WTC11 (cell line): Measurements from ENCODE around the gene GOSR2. TPM values are rescaled to one million over a fixed set of nuclear protein-coding genes. Genes with fewer than 3 reads are reported as not detected.

ENCODE experiments used
- ATAC-seq: fragments of 200-7000 bp; cut with Tn5 transposase; 2 replicates; pipeline ENCODE4 v1.10.0; 2021; ENCODE audit warnings: mild to moderate bottlenecking, moderate library complexity
- CTCF ChIA-PET: fragments of 300-600 bp; sonication (Branson Sonifier 250); formaldehyde crosslinking; loops from one replicate; lab custom pipeline; 2021; ENCODE audit warnings: antibody characterized with exemption; lab: Charles Lee
- POLR2A ChIA-PET: fragments of 350-600 bp; sonication (Branson Sonifier 250); formaldehyde crosslinking; loops from one replicate; lab custom pipeline; 2021; ENCODE audit warnings: antibody characterized with exemption; lab: Charles Lee
- DNase-seq: peaks from one replicate; pipeline ENCODE4 v3.0.0; 2021; ENCODE audit warnings: low spot score
- H3K27ac Mint-ChIP-seq: 2 replicates; pipeline ENCODE4 v1.8.0; 2021; ENCODE audit warnings: mixed read lengths
- H3K27me3 Mint-ChIP-seq: 2 replicates; pipeline ENCODE4 v1.8.0; 2021; ENCODE audit warnings: low read depth, mild to moderate bottlenecking, moderate library complexity, mixed read lengths
- H3K36me3 Mint-ChIP-seq: 2 replicates; pipeline ENCODE4 v1.8.0; 2021; ENCODE audit warnings: mixed read lengths
- H3K4me1 Mint-ChIP-seq: 2 replicates; pipeline ENCODE4 v1.8.0; 2022; ENCODE audit warnings: mixed read lengths
- H3K4me3 Mint-ChIP-seq: 2 replicates; pipeline ENCODE4 v1.8.0; 2021; ENCODE audit warnings: mild to moderate bottlenecking, moderate library complexity, mixed read lengths
- H3K9me3 Mint-ChIP-seq: 2 replicates; pipeline ENCODE4 v1.8.0; 2021; ENCODE audit warnings: mixed read lengths
- CREM ChIP-seq: sonication (generic); formaldehyde crosslinking; IDR thresholded peaks from 2 replicates; pipeline ENCODE4 v1.8.1; 2022; ENCODE audit warnings: mild to moderate bottlenecking, missing genetic modification reagents, moderate library complexity
- ESRRA ChIP-seq: sonication (generic); formaldehyde crosslinking; IDR thresholded peaks from 2 replicates; pipeline ENCODE4 v1.8.1; 2022; ENCODE audit warnings: mild to moderate bottlenecking, missing genetic modification reagents, borderline replicate concordance
- FOXK1 ChIP-seq: sonication (generic); formaldehyde crosslinking; IDR thresholded peaks from 2 replicates; pipeline ENCODE4 v1.8.0; 2022; ENCODE audit warnings: mild to moderate bottlenecking, moderate library complexity, missing genetic modification reagents
- GABPB1 ChIP-seq: sonication (generic); formaldehyde crosslinking; IDR thresholded peaks from 2 replicates; pipeline ENCODE4 v1.8.1; 2023; ENCODE audit warnings: mild to moderate bottlenecking, missing genetic modification reagents
- MXD4 ChIP-seq: fragments of 250-450 bp; sonication (Bioruptor Pico); IDR thresholded peaks from 2 replicates; pipeline ENCODE4 v1.8.0; 2021; ENCODE audit warnings: mild to moderate bottlenecking, moderate library complexity, borderline replicate concordance
- RELA ChIP-seq: sonication (generic); formaldehyde crosslinking; IDR thresholded peaks from 2 replicates; pipeline ENCODE4 v1.8.1; 2022; ENCODE audit warnings: missing genetic modification reagents, mild to moderate bottlenecking, borderline replicate concordance
- TEAD1 ChIP-seq: sonication (generic); formaldehyde crosslinking; IDR thresholded peaks from 2 replicates; pipeline ENCODE4 v1.8.0; 2022; ENCODE audit warnings: mild to moderate bottlenecking, missing genetic modification reagents
- ZNF317 ChIP-seq: sonication (generic); formaldehyde crosslinking; IDR thresholded peaks from 2 replicates; pipeline ENCODE4 v1.8.1; 2023; ENCODE audit warnings: low read depth, mild to moderate bottlenecking, moderate library complexity, missing genetic modification reagents, borderline replicate concordance
- total RNA-seq: library from RNA; stranded (reverse); gene quantifications from 3 replicates; pipeline ENCODE4 v1.2.3, GENCODE V29; 2021
- TF ChIP-seq, protein P1 (sequence below): sonication (generic); formaldehyde crosslinking; IDR thresholded peaks from 2 replicates; pipeline ENCODE4 v1.8.0; 2023; ENCODE audit warnings: missing genetic modification reagents, mild to moderate bottlenecking, borderline replicate concordance
- TF ChIP-seq, protein P2 (sequence below): sonication (generic); formaldehyde crosslinking; IDR thresholded peaks from 2 replicates; pipeline ENCODE4 v1.8.1; 2023; ENCODE audit warnings: mild to moderate bottlenecking, moderate library complexity, missing genetic modification reagents
- TF ChIP-seq, protein P3 (sequence below): sonication (generic); formaldehyde crosslinking; IDR thresholded peaks from 2 replicates; pipeline ENCODE4 v1.8.0; 2022; ENCODE audit warnings: mild to moderate bottlenecking, missing genetic modification reagents
- TF ChIP-seq, protein P4 (sequence below): sonication (generic); formaldehyde crosslinking; IDR thresholded peaks from 2 replicates; pipeline ENCODE4 v1.8.1; 2022; ENCODE audit warnings: low read depth, mild to moderate bottlenecking, moderate library complexity, missing genetic modification reagents, borderline replicate concordance

GOSR2 gene
- total RNA-seq, 1 experiment from 2014 or later: 45.8 TPM

DNA sequence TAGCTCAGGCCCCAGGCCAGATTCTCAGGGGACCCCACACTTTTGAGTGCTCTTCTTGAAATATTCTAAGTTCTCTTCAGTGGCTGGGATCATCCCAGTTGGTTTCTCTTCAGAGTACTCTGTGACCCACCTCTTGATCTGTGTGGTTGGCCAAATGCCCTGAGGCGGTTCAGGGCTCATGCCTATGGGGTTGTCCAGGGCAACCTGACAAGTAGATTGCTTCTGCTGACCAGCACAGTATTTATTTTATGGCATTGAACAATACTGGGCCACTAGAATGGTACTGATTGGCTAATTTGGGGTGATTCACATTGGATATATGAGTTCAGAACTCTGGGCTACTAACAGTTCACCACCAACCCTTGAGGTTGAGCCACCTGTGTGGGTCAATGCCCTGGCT lies 7.4 kb upstream of the GOSR2 start:
- CTCF ChIA-PET: no interaction called here
- TF ChIP-seq, protein P1, sequence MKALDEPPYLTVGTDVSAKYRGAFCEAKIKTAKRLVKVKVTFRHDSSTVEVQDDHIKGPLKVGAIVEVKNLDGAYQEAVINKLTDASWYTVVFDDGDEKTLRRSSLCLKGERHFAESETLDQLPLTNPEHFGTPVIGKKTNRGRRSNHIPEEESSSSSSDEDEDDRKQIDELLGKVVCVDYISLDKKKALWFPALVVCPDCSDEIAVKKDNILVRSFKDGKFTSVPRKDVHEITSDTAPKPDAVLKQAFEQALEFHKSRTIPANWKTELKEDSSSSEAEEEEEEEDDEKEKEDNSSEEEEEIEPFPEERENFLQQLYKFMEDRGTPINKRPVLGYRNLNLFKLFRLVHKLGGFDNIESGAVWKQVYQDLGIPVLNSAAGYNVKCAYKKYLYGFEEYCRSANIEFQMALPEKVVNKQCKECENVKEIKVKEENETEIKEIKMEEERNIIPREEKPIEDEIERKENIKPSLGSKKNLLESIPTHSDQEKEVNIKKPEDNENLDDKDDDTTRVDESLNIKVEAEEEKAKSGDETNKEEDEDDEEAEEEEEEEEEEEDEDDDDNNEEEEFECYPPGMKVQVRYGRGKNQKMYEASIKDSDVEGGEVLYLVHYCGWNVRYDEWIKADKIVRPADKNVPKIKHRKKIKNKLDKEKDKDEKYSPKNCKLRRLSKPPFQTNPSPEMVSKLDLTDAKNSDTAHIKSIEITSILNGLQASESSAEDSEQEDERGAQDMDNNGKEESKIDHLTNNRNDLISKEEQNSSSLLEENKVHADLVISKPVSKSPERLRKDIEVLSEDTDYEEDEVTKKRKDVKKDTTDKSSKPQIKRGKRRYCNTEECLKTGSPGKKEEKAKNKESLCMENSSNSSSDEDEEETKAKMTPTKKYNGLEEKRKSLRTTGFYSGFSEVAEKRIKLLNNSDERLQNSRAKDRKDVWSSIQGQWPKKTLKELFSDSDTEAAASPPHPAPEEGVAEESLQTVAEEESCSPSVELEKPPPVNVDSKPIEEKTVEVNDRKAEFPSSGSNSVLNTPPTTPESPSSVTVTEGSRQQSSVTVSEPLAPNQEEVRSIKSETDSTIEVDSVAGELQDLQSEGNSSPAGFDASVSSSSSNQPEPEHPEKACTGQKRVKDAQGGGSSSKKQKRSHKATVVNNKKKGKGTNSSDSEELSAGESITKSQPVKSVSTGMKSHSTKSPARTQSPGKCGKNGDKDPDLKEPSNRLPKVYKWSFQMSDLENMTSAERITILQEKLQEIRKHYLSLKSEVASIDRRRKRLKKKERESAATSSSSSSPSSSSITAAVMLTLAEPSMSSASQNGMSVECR: no peak
- TF ChIP-seq, protein P2, sequence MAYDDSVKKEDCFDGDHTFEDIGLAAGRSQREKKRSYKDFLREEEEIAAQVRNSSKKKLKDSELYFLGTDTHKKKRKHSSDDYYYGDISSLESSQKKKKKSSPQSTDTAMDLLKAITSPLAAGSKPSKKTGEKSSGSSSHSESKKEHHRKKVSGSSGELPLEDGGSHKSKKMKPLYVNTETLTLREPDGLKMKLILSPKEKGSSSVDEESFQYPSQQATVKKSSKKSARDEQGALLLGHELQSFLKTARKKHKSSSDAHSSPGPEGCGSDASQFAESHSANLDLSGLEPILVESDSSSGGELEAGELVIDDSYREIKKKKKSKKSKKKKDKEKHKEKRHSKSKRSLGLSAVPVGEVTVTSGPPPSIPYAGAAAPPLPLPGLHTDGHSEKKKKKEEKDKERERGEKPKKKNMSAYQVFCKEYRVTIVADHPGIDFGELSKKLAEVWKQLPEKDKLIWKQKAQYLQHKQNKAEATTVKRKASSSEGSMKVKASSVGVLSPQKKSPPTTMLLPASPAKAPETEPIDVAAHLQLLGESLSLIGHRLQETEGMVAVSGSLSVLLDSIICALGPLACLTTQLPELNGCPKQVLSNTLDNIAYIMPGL (CRISPR knock-in tag): no peak
- no peak for TF ChIP-seq CREM
- H3K9me3 Mint-ChIP-seq: peaks cover 7% of the 10 kb centered on the region
- ATAC-seq (no peak), DNase-seq (no peak)
- H3K27me3 Mint-ChIP-seq: 0 out of 2 replicates have a peak, but pooled peaks cover 3% of the 10 kb centered on the region
- no peaks in the 10 kb centered on the region for H3K4me1 Mint-ChIP-seq
- H3K36me3 Mint-ChIP-seq: no peaks in the 10 kb centered on the region
- H3K4me3 Mint-ChIP-seq: no peak overlapping the region
- H3K27ac Mint-ChIP-seq: no peak overlapping the region
- POLR2A ChIA-PET: no interaction called here

DNA sequence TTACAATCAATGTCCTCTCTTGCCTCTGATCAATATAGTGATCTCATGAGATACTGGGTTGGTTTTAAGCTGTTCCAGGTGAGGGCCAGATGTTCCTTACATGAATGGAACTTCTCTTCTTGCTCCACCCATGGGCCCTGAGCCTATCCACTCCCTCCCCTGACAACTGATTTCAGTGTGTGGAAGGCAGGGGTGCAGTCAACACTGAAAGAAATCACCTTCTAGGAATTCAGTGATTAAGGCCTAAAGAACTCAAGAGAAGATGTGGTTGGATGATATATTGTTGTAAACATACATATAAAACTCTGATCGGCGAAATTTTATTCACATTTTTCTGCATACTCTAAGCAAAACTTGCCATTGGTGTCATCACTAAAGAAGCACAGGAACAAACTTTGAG lies 6.7 kb upstream of the GOSR2 start:
- POLR2A ChIA-PET: no interaction called here
- H3K9me3 Mint-ChIP-seq: peaks cover 7% of the 10 kb centered on the region
- TF ChIP-seq FOXK1 (no peak), ESRRA (CRISPR knock-in tag) (no peak), MXD4 (CRISPR knock-in tag) (no peak), TEAD1 (CRISPR knock-in tag) (no peak), ZNF317 (no peak)
- TF ChIP-seq, protein P3, sequence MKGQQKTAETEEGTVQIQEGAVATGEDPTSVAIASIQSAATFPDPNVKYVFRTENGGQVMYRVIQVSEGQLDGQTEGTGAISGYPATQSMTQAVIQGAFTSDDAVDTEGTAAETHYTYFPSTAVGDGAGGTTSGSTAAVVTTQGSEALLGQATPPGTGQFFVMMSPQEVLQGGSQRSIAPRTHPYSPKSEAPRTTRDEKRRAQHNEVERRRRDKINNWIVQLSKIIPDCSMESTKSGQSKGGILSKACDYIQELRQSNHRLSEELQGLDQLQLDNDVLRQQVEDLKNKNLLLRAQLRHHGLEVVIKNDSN: no peak
- no peaks in the 10 kb centered on the region for H3K4me1 Mint-ChIP-seq
- no peak for ATAC-seq
- H3K36me3 Mint-ChIP-seq: no peaks in the 10 kb centered on the region
- H3K27me3 Mint-ChIP-seq: 0 out of 2 replicates have a peak, but pooled peaks cover 3% of the 10 kb centered on the region
- no peak overlapping the region for H3K4me3 Mint-ChIP-seq
- CTCF ChIA-PET: interaction anchor here (1.5 kb wide), 1 partner anchor 25 kb away, joined by 4 read pairs; no protein-coding TSS in a partner anchor
- no peak overlapping the region for H3K27ac Mint-ChIP-seq
- no peak for DNase-seq

DNA sequence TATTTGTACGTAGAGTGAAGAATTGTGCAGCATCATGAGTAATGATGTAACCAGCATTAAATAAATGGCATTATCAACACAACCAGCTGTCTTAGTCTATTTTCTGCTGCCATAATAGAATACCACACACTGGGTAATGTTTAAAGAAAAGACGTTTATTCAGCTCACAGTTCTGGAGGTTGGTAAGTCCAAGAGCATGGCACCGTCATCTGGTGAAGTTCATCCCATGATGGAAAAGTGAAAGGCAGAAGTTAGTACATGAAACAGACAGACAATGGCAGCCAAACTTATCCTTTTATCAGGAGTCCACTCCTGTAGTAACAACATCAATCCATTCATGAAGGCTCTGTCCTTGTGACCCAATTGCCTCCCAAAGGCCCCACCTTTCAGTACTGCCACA lies 6.3 kb upstream of the GOSR2 start:
- CTCF ChIA-PET: interaction anchor here (0.5 to 1.5 kb wide), 2 partner anchors 24 to 58 kb away, joined by 3 to 4 read pairs; no protein-coding TSS in a partner anchor
- Mint-ChIP-seq H3K4me1 (no peaks in the 10 kb centered on the region), H3K9me3 (peaks cover 7% of the 10 kb centered on the region), H3K36me3 (no peaks in the 10 kb centered on the region), H3K27me3 (0 out of 2 replicates have a peak, but pooled peaks cover 3% of the 10 kb centered on the region), H3K27ac (no peak overlapping the region), H3K4me3 (no peak overlapping the region)
- ATAC-seq (no peak), DNase-seq (no peak)
- POLR2A ChIA-PET: no interaction called here
- TF ChIP-seq RELA (CRISPR knock-in tag): no peak

DNA sequence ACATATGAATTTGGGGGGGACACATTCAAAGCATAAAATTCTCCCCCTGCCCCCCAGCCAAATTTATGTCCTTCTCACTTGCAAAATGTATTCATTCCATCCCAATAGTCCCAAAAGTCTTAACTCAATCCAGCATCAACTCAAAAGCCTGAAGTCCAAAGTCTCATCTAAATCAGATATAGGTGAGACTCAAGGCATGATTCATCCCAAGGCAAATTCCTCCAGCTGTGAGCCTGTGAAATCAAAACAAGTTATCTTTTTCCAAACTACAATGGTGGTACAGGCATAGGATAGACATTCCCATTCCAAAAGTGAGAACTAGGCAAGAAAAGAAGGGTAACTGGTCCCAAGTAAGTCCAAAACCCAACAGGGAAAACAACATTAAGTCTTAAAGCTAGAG lies 5.9 kb upstream of the GOSR2 start:
- no peak overlapping the region for H3K4me3 Mint-ChIP-seq
- no peaks in the 10 kb centered on the region for H3K36me3 Mint-ChIP-seq
- ChIA-PET CTCF (interaction anchor here (0.5 to 2.9 kb wide), 3 partner anchors 24 to 58 kb away, joined by 3 to 10 read pairs (median 4); no protein-coding TSS in a partner anchor), POLR2A (no interaction called here)
- H3K27me3 Mint-ChIP-seq: 0 out of 2 replicates have a peak, but pooled peaks cover 3% of the 10 kb centered on the region
- ATAC-seq (no peak), DNase-seq (no peak)
- no peaks in the 10 kb centered on the region for H3K4me1 Mint-ChIP-seq
- peaks cover 7% of the 10 kb centered on the region for H3K9me3 Mint-ChIP-seq
- TF ChIP-seq GABPB1 (CRISPR knock-in tag) (no peak), RELA (CRISPR knock-in tag) (no peak)
- TF ChIP-seq, protein P4, sequence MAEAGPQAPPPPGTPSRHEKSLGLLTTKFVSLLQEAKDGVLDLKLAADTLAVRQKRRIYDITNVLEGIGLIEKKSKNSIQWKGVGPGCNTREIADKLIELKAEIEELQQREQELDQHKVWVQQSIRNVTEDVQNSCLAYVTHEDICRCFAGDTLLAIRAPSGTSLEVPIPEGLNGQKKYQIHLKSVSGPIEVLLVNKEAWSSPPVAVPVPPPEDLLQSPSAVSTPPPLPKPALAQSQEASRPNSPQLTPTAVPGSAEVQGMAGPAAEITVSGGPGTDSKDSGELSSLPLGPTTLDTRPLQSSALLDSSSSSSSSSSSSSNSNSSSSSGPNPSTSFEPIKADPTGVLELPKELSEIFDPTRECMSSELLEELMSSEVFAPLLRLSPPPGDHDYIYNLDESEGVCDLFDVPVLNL (CRISPR knock-in tag): no peak
- H3K27ac Mint-ChIP-seq: no peak overlapping the region
